BJ (cell line): ENCODE data around the gene PRKCQ. TPM values are rescaled to one million over a fixed set of nuclear protein-coding genes. Genes with fewer than 3 reads are reported as not detected.

Experiments
- CTCF ChIA-PET: fragments of 350-600 bp; formaldehyde crosslinking; extraction: SDS; loops from one replicate; lab custom pipeline; 2021; ENCODE audit warnings: antibody characterized with exemption, inconsistent platforms; lab: Yijun Ruan, JAX
- POLR2A ChIA-PET: fragments of 300-600 bp; sonication (Branson Sonifier 250); formaldehyde crosslinking; extraction: SDS; loops from one replicate; lab custom pipeline; 2021; ENCODE audit warnings: antibody characterized with exemption; lab: Charles Lee
- DNase-seq: peaks from one replicate; pipeline ENCODE4 v3.0.0-alpha.2; 2011; ENCODE audit warnings: low read depth
- H3K27me3 ChIP-seq: 2 replicates; pipeline ENCODE4 v1.6.0; 2011; ENCODE audit warnings: low read length; ENCODE audit not compliant: control insufficient read depth, insufficient read depth
- H3K36me3 ChIP-seq: 2 replicates; pipeline ENCODE4 v1.5.1; 2011; ENCODE audit warnings: low read length; ENCODE audit not compliant: control insufficient read depth, insufficient read depth
- H3K4me3 ChIP-seq: 2 replicates; pipeline ENCODE4 v1.5.1; 2011; ENCODE audit warnings: low read depth, mild to moderate bottlenecking, control low read depth, low read length
- CTCF ChIP-seq: IDR thresholded peaks from 2 replicates; pipeline ENCODE4 v1.5.1; 2011; ENCODE audit warnings: low read depth, mild to moderate bottlenecking, control low read depth, inconsistent platforms, low read length, moderate library complexity; ENCODE audit not compliant: insufficient read depth
- polyA plus RNA-seq: library from polyadenylated mRNA; depleted of rRNA; stranded (reverse); fragments of >200 nt; gene quantifications from 2 replicates; pipeline ENCODE4 v1.2.3, GENCODE V29; 2011

The PRKCQ gene
- polyA plus RNA-seq, 1 experiment, result 0.06 TPM

- CTCF ChIA-PET, result no interaction called here
- H3K27me3 ChIP-seq, result no peaks in the 10 kb centered on the region
- H3K4me3 ChIP-seq, result no peak overlapping the region
- DNase-seq, result no peak
- TF ChIP-seq CTCF, result no peak
- POLR2A ChIA-PET, result no interaction called here
- no peaks in the 10 kb centered on the region for H3K36me3 ChIP-seq
Measured at GRCh38 chr10:6520138-6520537, 59.9 kb downstream of the PRKCQ start.

- TF ChIP-seq CTCF, result no peak
- ChIA-PET POLR2A (no interaction called here), CTCF (interaction anchor here (0.6 kb wide), 1 partner anchor 27 kb away, joined by 4 read pairs; no protein-coding TSS in a partner anchor)
- no peak for DNase-seq
- H3K4me3 ChIP-seq, result no peak overlapping the region
- no peaks in the 10 kb centered on the region for H3K36me3 ChIP-seq
- no peaks in the 10 kb centered on the region for H3K27me3 ChIP-seq
Measured at GRCh38 chr10:6518791-6519429, 61.2 kb downstream of the PRKCQ start.

GRCh38 chr10:6516929-6517284 is 63.2 kb downstream of the PRKCQ start:
- no peak for DNase-seq
- ChIA-PET CTCF (no interaction called here), POLR2A (no interaction called here)
- no peak for TF ChIP-seq CTCF
- Histone ChIP-seq H3K27me3 (no peaks in the 10 kb centered on the region; the same call in 1 of the 2 replicates), H3K36me3 (no peaks in the 10 kb centered on the region), H3K4me3 (no peak overlapping the region)

GRCh38 chr10:6516281-6516928 is 63.7 kb downstream of the PRKCQ start:
- no peak for DNase-seq
- Histone ChIP-seq H3K4me3 (no peak overlapping the region), H3K27me3 (no peaks in the 10 kb centered on the region; the same call in 1 of the 2 replicates), H3K36me3 (no peaks in the 10 kb centered on the region)
- TF ChIP-seq CTCF, result no peak
- CTCF ChIA-PET, result no interaction called here
- POLR2A ChIA-PET, result no interaction called here

- POLR2A ChIA-PET, result no interaction called here
- TF ChIP-seq CTCF, result no peak
Measured at GRCh38 chr10:6514844-6515780, 65.0 kb downstream of the PRKCQ start.

More at GRCh38 chr10:6514844-6515780, 65.0 kb downstream of the PRKCQ start:
- Histone ChIP-seq H3K4me3 (no peak overlapping the region), H3K27me3 (no peaks in the 10 kb centered on the region; the same call in 1 of the 2 replicates), H3K36me3 (no peaks in the 10 kb centered on the region)
- CTCF ChIA-PET, result interaction anchor here (1.2 kb wide), 1 partner anchor 18 kb away, joined by 3 read pairs; no protein-coding TSS in a partner anchor
- no peak for DNase-seq
